Neural progenitor cell (in vitro differentiated cells): Measurements from ENCODE around the gene PRKCB.

Experiments
- CTCF ChIP-seq: fragments of 200-600 bp; sonication (generic); IDR thresholded peaks from 2 replicates; pipeline ENCODE4 v1.5.1; 2017; ENCODE audit warnings: antibody characterized with exemption, mild to moderate bottlenecking
- EZH2 ChIP-seq: fragments of 200-600 bp; sonication (generic); IDR thresholded peaks from 2 replicates; pipeline ENCODE4 v1.6.1; 2017; ENCODE audit warnings: antibody characterized with exemption, mild to moderate bottlenecking, moderate library complexity
- EZH2phosphoT487 ChIP-seq: fragments of 200-600 bp; sonication (generic); IDR thresholded peaks from 2 replicates; pipeline ENCODE4 v1.6.1; 2017; ENCODE audit warnings: antibody characterized with exemption

GRCh38 chr16:24001710-24002109 is 165.9 kb downstream of the PRKCB start:
- TF ChIP-seq CTCF = no peak
- no peak for TF ChIP-seq EZH2phosphoT487
- TF ChIP-seq EZH2 = no peak
